ENCODE measurements around the gene ARHGEF16. TPM values are rescaled to one million over a fixed set of nuclear protein-coding genes. Genes with fewer than 3 reads are reported as not detected.

Gene ARHGEF16
- total RNA-seq, 1 experiment from 2014 or later: 11.2 TPM

- BruUV-seq (replicated peaks): no TSS peak
- POLR2A ChIA-PET (ENCODE audit: low non-redundant PET): no interaction called here
- CTCF ChIA-PET: no interaction called here
- TF ChIP-seq, protein P1, sequence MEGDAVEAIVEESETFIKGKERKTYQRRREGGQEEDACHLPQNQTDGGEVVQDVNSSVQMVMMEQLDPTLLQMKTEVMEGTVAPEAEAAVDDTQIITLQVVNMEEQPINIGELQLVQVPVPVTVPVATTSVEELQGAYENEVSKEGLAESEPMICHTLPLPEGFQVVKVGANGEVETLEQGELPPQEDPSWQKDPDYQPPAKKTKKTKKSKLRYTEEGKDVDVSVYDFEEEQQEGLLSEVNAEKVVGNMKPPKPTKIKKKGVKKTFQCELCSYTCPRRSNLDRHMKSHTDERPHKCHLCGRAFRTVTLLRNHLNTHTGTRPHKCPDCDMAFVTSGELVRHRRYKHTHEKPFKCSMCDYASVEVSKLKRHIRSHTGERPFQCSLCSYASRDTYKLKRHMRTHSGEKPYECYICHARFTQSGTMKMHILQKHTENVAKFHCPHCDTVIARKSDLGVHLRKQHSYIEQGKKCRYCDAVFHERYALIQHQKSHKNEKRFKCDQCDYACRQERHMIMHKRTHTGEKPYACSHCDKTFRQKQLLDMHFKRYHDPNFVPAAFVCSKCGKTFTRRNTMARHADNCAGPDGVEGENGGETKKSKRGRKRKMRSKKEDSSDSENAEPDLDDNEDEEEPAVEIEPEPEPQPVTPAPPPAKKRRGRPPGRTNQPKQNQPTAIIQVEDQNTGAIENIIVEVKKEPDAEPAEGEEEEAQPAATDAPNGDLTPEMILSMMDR (conservative IDR thresholded peaks at IDR 0.05; ENCODE audit: low read depth, low read length): no peak
- no peak for TF ChIP-seq EZH2 (IDR thresholded peaks at IDR 0.05; ENCODE audit: borderline replicate concordance, low read depth, low read length, poor library complexity, severe bottlenecking)
- DNase-seq (ENCODE audit: low spot score): no peak
- Histone ChIP-seq H3K4me1 (ENCODE audit: insufficient read depth, low read length, poor library complexity, severe bottlenecking) (no peaks in the 10 kb centered on the region), H3K27me3 (replicated peaks; ENCODE audit: insufficient read depth, low read depth, low read length, poor library complexity) (peaks cover 22% of the 10 kb centered on the region), H3K4me3 (ENCODE audit: low read depth, low read length, poor library complexity, severe bottlenecking) (no peak overlapping the region), H3K36me3 (ENCODE audit: insufficient read depth, low read length, poor library complexity, severe bottlenecking) (no peaks in the 10 kb centered on the region), H3K9me3 (ENCODE audit: low read depth, low read length, poor library complexity, severe bottlenecking) (no peaks in the 10 kb centered on the region), H3K27ac (ENCODE audit: low read depth, low read length, poor library complexity, severe bottlenecking) (no peak overlapping the region)
- intact Hi-C loops (cut with micrococcal nuclease; ENCODE audit: unreplicated experiment): no loop called here
Observed at GRCh38 chr1:3431686-3432085, 22.8 kb upstream of the ARHGEF16 start.

- CTCF ChIA-PET: interaction anchor here (0.6 kb wide), 1 partner anchor 906 kb away, joined by 6 read pairs; the partner anchor contains the start of gene PANK4
- no TSS peak for BruUV-seq (replicated peaks)
- Histone ChIP-seq H3K4me1 (ENCODE audit: insufficient read depth, low read length, poor library complexity, severe bottlenecking) (no peaks in the 10 kb centered on the region), H3K27ac (ENCODE audit: low read depth, low read length, poor library complexity, severe bottlenecking) (no peak overlapping the region), H3K36me3 (ENCODE audit: insufficient read depth, low read length, poor library complexity, severe bottlenecking) (no peaks in the 10 kb centered on the region), H3K9me3 (ENCODE audit: low read depth, low read length, poor library complexity, severe bottlenecking) (no peaks in the 10 kb centered on the region), H3K4me3 (ENCODE audit: low read depth, low read length, poor library complexity, severe bottlenecking) (no peak overlapping the region), H3K27me3 (replicated peaks; ENCODE audit: insufficient read depth, low read depth, low read length, poor library complexity) (peaks cover 22% of the 10 kb centered on the region)
- TF ChIP-seq, protein P1 (conservative IDR thresholded peaks at IDR 0.05; ENCODE audit: low read depth, low read length): no peak
- TF ChIP-seq EZH2 (IDR thresholded peaks at IDR 0.05; ENCODE audit: borderline replicate concordance, low read depth, low read length, poor library complexity, severe bottlenecking): no peak
- DNase-seq (ENCODE audit: low spot score): no peak
- intact Hi-C loops (cut with micrococcal nuclease; ENCODE audit: unreplicated experiment): no loop called here
- POLR2A ChIA-PET (ENCODE audit: low non-redundant PET): no interaction called here
Observed at GRCh38 chr1:3432306-3432705, 22.2 kb upstream of the ARHGEF16 start.

DNA sequence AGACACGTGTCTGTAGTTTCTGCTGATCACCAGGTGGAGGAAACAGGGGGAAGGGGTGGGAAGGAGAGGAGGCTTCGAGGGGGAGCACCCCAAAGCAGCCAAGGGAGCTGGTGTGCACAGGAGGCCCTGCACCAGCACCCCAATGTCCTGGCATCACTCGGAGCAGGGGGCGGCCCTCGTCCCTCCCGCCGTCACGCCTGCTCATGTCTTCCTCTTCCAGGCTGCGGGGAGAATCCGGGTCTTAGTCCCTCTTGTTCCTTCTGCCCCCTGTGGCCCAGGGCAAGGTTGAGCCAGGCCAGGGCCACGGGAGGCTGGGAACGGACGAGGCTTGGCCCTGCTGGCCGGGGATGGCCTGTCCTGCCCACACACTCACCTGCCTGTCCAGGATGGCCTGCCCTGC, 21.4 kb upstream of the ARHGEF16 start:
- intact Hi-C loops (cut with micrococcal nuclease; ENCODE audit: unreplicated experiment): no loop called here
- H3K36me3 ChIP-seq (ENCODE audit: insufficient read depth, low read length, poor library complexity, severe bottlenecking): no peaks in the 10 kb centered on the region
- no peak for DNase-seq (ENCODE audit: low spot score)
- H3K4me1 ChIP-seq (ENCODE audit: insufficient read depth, low read length, poor library complexity, severe bottlenecking): no peaks in the 10 kb centered on the region
- CTCF ChIA-PET: no interaction called here
- TF ChIP-seq, protein P1 (conservative IDR thresholded peaks at IDR 0.05; ENCODE audit: low read depth, low read length): no peak
- TF ChIP-seq EZH2 (IDR thresholded peaks at IDR 0.05; ENCODE audit: borderline replicate concordance, low read depth, low read length, poor library complexity, severe bottlenecking): no peak
- H3K9me3 ChIP-seq (ENCODE audit: low read depth, low read length, poor library complexity, severe bottlenecking): no peaks in the 10 kb centered on the region
- H3K4me3 ChIP-seq (ENCODE audit: low read depth, low read length, poor library complexity, severe bottlenecking): no peak overlapping the region
- peaks cover 23% of the 10 kb centered on the region for H3K27me3 ChIP-seq (replicated peaks; ENCODE audit: insufficient read depth, low read depth, low read length, poor library complexity)
- no TSS peak for BruUV-seq (replicated peaks)
- no peak overlapping the region for H3K27ac ChIP-seq (ENCODE audit: low read depth, low read length, poor library complexity, severe bottlenecking)
- POLR2A ChIA-PET (ENCODE audit: low non-redundant PET): no interaction called here
